ENCODE data around the gene CTSK. TPM values are rescaled to one million over a fixed set of nuclear protein-coding genes. Genes with fewer than 3 reads are reported as not detected.

CTSK gene
- total RNA-seq, 1 experiment from 2014 or later = 4.2 TPM

GRCh38 chr1:150762552-150762951, 45.5 kb downstream of the CTSK start:
- Histone ChIP-seq H3K79me2 (ENCODE audit: insufficient read depth, low read length) (no peaks in the 10 kb centered on the region), H2BK20ac (ENCODE audit: low read depth, low read length, poor library complexity, severe bottlenecking) (no peak overlapping the region), H4K20me1 (ENCODE audit: control insufficient read depth, insufficient read depth, insufficient read length) (no peaks in the 10 kb centered on the region), H3K4me2 (ENCODE audit: insufficient read depth, insufficient read length, low read length) (no peak overlapping the region), H3K14ac (ENCODE audit: insufficient read depth, low read length) (no peak overlapping the region), H2BK15ac (ENCODE audit: low read depth, low read length) (no peak overlapping the region), H3K23me2 (ENCODE audit: insufficient read length, low read depth, low read length, poor library complexity, severe bottlenecking) (no peaks in the 10 kb centered on the region), H4K91ac (ENCODE audit: insufficient read length, low read depth, low read length) (no peak overlapping the region), H3K79me1 (ENCODE audit: insufficient read depth, low read depth, low read length, poor library complexity, severe bottlenecking) (no peaks in the 10 kb centered on the region), H3T11ph (ENCODE audit: low read length) (no peak overlapping the region), H3K27me3 (ENCODE audit: insufficient read depth, low read length) (no peaks in the 10 kb centered on the region), H3K27ac (ENCODE audit: insufficient read length, low read depth, low read length) (no peak overlapping the region), H3K9ac (ENCODE audit: extremely low read depth, insufficient read length, low read length) (no peak overlapping the region), H3K4me1 (ENCODE audit: insufficient read depth, low read length) (no peaks in the 10 kb centered on the region), H4K8ac (replicated peaks; ENCODE audit: insufficient read length, low read depth, low read length) (no peak overlapping the region), H3K9me3 (ENCODE audit: control insufficient read depth, low read depth, low read length) (no peaks in the 10 kb centered on the region), H4K5ac (ENCODE audit: insufficient read length, low read depth, low read length) (no peak overlapping the region), H2BK12ac (ENCODE audit: insufficient read length, low read depth, low read length) (no peak overlapping the region), H3K23ac (ENCODE audit: insufficient read length, low read depth, low read length) (no peak overlapping the region), H3K18ac (ENCODE audit: insufficient read length, low read depth, low read length) (no peak overlapping the region), H2AK5ac (ENCODE audit: insufficient read length, low read length) (no peak overlapping the region), H2BK5ac (ENCODE audit: insufficient read length, low read length) (no peak overlapping the region), H2BK120ac (ENCODE audit: low read depth, low read length, poor library complexity, severe bottlenecking) (no peak overlapping the region), H2AFZ (ENCODE audit: low read length) (no peak overlapping the region), H3K56ac (ENCODE audit: insufficient read length, low read depth, low read length) (no peak overlapping the region), H3K4ac (ENCODE audit: low read depth, low read length) (no peak overlapping the region)
- WGBS (ENCODE audit: extremely low coverage, insufficient read length, low lambda C conversion rate) = no CpG with 5 or more reads among the region's 2 CpGs
- DNase-seq = no peak
- Mint-ChIP-seq H3K27me3 (ENCODE audit: low read depth) (peaks cover 3% of the 10 kb centered on the region; the same call in 1 of the 2 replicates), H3K27ac (no peak overlapping the region), H3K9me3 (peaks cover 7% of the 10 kb centered on the region in 2 experiments), H3K4me3 (no peak overlapping the region), H3K4me1 (no peaks in the 10 kb centered on the region), H3K36me3 (ENCODE audit: insufficient read depth in 1 of 3, low read depth in 3 of 3) (peaks cover 0 to 7% (median 5%) of the 10 kb centered on the region in 3 experiments; a peak in 5 of 7 replicates)
- TF ChIP-seq, protein P1, sequence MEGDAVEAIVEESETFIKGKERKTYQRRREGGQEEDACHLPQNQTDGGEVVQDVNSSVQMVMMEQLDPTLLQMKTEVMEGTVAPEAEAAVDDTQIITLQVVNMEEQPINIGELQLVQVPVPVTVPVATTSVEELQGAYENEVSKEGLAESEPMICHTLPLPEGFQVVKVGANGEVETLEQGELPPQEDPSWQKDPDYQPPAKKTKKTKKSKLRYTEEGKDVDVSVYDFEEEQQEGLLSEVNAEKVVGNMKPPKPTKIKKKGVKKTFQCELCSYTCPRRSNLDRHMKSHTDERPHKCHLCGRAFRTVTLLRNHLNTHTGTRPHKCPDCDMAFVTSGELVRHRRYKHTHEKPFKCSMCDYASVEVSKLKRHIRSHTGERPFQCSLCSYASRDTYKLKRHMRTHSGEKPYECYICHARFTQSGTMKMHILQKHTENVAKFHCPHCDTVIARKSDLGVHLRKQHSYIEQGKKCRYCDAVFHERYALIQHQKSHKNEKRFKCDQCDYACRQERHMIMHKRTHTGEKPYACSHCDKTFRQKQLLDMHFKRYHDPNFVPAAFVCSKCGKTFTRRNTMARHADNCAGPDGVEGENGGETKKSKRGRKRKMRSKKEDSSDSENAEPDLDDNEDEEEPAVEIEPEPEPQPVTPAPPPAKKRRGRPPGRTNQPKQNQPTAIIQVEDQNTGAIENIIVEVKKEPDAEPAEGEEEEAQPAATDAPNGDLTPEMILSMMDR (conservative IDR thresholded peaks at IDR 0.05) = no peak
